ENCODE measurements around the gene ZBTB46.

The ZBTB46 gene

GRCh38 chr20:63699466-63700198 lies 131.4 kb downstream of the ZBTB46 start:
- no peak overlapping the region for H3K4me3 ChIP-seq (ENCODE audit: low read depth in 1 of 2, low read length in 1 of 2)
- TF ChIP-seq CTCF (IDR thresholded peaks at IDR 0.05): no peak

GRCh38 chr20:63698739-63699465 lies 132.2 kb downstream of the ZBTB46 start:
- H3K4me1 ChIP-seq (ENCODE audit: control insufficient read depth in 1 of 2, insufficient read depth in 1 of 2, low read depth in 1 of 2, low read length in 1 of 2): peaks cover 0 to 4% of the 10 kb centered on the region in 2 experiments
- no peak overlapping the region for H3K27ac ChIP-seq
- H3K9me3 ChIP-seq: no peaks in the 10 kb centered on the region
- TF ChIP-seq CTCF (IDR thresholded peaks at IDR 0.05): no peak
- H3K27me3 ChIP-seq: peaks cover 21% of the 10 kb centered on the region
- H3K4me3 ChIP-seq (ENCODE audit: low read depth in 1 of 2, low read length in 1 of 2): no peak overlapping the region
- peaks cover 57% of the 10 kb centered on the region for H3K36me3 ChIP-seq

More at GRCh38 chr20:63699466-63700198, 131.4 kb downstream of the ZBTB46 start:
- Histone ChIP-seq H3K27me3 (peaks cover 21% of the 10 kb centered on the region), H3K27ac (no peak overlapping the region), H3K36me3 (peaks cover 62% of the 10 kb centered on the region), H3K4me1 (ENCODE audit: control insufficient read depth in 1 of 2, insufficient read depth in 1 of 2, low read depth in 1 of 2, low read length in 1 of 2) (peaks cover 0 to 4% of the 10 kb centered on the region in 2 experiments), H3K9me3 (no peaks in the 10 kb centered on the region)

- Histone ChIP-seq H3K9me3 (no peaks in the 10 kb centered on the region), H3K36me3 (peaks cover 51% of the 10 kb centered on the region), H3K4me1 (ENCODE audit: control insufficient read depth in 1 of 2, insufficient read depth in 1 of 2, low read depth in 1 of 2, low read length in 1 of 2) (peaks cover 0 to 4% of the 10 kb centered on the region in 2 experiments), H3K27me3 (peaks cover 21% of the 10 kb centered on the region), H3K27ac (no peak overlapping the region), H3K4me3 (ENCODE audit: low read depth in 1 of 2, low read length in 1 of 2) (no peak overlapping the region)
- TF ChIP-seq CTCF (IDR thresholded peaks at IDR 0.05): no peak
These were observed 133.1 kb downstream of the ZBTB46 start for GRCh38 chr20:63697868-63698545.

DNA sequence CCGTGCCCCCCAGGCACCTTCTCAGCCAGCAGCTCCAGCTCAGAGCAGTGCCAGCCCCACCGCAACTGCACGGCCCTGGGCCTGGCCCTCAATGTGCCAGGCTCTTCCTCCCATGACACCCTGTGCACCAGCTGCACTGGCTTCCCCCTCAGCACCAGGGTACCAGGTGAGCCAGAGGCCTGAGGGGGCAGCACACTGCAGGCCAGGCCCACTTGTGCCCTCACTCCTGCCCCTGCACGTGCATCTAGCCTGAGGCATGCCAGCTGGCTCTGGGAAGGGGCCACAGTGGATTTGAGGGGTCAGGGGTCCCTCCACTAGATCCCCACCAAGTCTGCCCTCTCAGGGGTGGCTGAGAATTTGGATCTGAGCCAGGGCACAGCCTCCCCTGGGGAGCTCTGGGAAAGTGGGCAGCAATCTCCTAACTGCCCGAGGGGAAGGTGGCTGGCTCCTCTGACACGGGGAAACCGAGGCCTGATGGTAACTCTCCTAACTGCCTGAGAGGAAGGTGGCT lies 133.7 kb downstream of the ZBTB46 start:
- TF ChIP-seq CTCF (IDR thresholded peaks at IDR 0.05): no peak

DNA sequence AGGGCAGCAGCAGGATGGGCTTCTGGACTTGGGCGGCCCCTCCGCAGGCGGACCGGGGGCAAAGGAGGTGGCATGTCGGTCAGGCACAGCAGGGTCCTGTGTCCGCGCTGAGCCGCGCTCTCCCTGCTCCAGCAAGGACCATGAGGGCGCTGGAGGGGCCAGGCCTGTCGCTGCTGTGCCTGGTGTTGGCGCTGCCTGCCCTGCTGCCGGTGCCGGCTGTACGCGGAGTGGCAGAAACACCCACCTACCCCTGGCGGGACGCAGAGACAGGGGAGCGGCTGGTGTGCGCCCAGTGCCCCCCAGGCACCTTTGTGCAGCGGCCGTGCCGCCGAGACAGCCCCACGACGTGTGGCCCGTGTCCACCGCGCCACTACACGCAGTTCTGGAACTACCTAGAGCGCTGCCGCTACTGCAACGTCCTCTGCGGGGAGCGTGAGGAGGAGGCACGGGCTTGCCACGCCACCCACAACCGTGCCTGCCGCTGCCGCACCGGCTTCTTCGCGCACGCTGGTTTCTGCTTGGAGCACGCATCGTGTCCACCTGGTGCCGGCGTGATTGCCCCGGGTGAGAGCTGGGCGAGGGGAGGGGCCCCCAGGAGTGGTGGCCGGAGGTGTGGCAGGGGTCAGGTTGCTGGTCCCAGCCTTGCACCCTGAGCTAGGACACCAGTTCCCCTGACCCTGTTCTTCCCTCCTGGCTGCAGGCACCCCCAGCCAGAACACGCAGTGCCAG lies 134.3 kb downstream of the ZBTB46 start, which contains the start of gene TNFRSF6B:
Gene TNFRSF6B, plus strand, starts transcription at position 25 of the 729 bp plus-strand sequence. Its CDS starts 116 bp downstream, at position 141.
- peaks cover 56% of the 10 kb centered on the region for H3K36me3 ChIP-seq
- H3K9me3 ChIP-seq: no peaks in the 10 kb centered on the region
- peaks cover 0 to 4% of the 10 kb centered on the region in 2 experiments for H3K4me1 ChIP-seq (ENCODE audit: control insufficient read depth in 1 of 2, insufficient read depth in 1 of 2, low read depth in 1 of 2, low read length in 1 of 2)
- H3K27me3 ChIP-seq: peaks cover 21% of the 10 kb centered on the region
- H3K4me3 ChIP-seq (ENCODE audit: low read depth in 1 of 2, low read length in 1 of 2): no peak within 1 kb of the TSS
- no peak within 1 kb of the TSS for H3K27ac ChIP-seq
- no peak for TF ChIP-seq CTCF (IDR thresholded peaks at IDR 0.05)

More for the DNA sequence above, 133.7 kb downstream of the ZBTB46 start:
- H3K27me3 ChIP-seq: peaks cover 21% of the 10 kb centered on the region
- H3K36me3 ChIP-seq: peaks cover 51% of the 10 kb centered on the region
- H3K9me3 ChIP-seq: no peaks in the 10 kb centered on the region
- H3K4me3 ChIP-seq (ENCODE audit: low read depth in 1 of 2, low read length in 1 of 2): no peak overlapping the region
- H3K27ac ChIP-seq: no peak overlapping the region
- peaks cover 0 to 4% of the 10 kb centered on the region in 2 experiments for H3K4me1 ChIP-seq (ENCODE audit: control insufficient read depth in 1 of 2, insufficient read depth in 1 of 2, low read depth in 1 of 2, low read length in 1 of 2)

All from neutrophil (primary cell).